ENCODE data around the gene WDR59.

DNA sequence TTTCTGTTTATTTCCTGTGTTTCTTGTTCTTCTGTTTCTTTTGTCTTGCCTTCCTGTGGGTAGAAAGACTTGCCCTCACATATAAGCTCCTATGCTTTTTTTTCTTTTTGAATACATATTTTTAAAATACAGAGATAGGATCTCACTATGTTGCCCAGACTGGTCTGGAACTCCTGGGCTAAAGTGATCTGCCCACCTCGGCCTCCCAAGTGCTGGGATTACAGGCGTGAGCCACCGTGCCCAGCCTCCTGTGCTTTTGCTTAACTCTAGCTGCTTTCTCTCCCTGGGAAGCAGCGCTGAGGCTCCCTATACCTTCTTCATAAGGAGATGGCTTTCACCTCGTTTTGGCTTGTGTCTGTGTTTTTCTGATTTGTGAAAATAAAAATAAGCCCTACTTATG is 116.9 kb downstream of the WDR59 start:
- TF ChIP-seq, protein P1, sequence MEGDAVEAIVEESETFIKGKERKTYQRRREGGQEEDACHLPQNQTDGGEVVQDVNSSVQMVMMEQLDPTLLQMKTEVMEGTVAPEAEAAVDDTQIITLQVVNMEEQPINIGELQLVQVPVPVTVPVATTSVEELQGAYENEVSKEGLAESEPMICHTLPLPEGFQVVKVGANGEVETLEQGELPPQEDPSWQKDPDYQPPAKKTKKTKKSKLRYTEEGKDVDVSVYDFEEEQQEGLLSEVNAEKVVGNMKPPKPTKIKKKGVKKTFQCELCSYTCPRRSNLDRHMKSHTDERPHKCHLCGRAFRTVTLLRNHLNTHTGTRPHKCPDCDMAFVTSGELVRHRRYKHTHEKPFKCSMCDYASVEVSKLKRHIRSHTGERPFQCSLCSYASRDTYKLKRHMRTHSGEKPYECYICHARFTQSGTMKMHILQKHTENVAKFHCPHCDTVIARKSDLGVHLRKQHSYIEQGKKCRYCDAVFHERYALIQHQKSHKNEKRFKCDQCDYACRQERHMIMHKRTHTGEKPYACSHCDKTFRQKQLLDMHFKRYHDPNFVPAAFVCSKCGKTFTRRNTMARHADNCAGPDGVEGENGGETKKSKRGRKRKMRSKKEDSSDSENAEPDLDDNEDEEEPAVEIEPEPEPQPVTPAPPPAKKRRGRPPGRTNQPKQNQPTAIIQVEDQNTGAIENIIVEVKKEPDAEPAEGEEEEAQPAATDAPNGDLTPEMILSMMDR (IDR thresholded peaks at IDR 0.05; ENCODE audit: low read length), result no peak
- TF ChIP-seq EZH2 (optimal IDR thresholded peaks at IDR 0.05; ENCODE audit: low read depth, low read length), result no peak
